EL (cell line): ENCODE results near the gene GPR17.

Source experiments
- DNase-seq: peaks from one replicate; pipeline ENCODE4 v3.0.0-alpha.2; 2016

The GPR17 gene

DNA sequence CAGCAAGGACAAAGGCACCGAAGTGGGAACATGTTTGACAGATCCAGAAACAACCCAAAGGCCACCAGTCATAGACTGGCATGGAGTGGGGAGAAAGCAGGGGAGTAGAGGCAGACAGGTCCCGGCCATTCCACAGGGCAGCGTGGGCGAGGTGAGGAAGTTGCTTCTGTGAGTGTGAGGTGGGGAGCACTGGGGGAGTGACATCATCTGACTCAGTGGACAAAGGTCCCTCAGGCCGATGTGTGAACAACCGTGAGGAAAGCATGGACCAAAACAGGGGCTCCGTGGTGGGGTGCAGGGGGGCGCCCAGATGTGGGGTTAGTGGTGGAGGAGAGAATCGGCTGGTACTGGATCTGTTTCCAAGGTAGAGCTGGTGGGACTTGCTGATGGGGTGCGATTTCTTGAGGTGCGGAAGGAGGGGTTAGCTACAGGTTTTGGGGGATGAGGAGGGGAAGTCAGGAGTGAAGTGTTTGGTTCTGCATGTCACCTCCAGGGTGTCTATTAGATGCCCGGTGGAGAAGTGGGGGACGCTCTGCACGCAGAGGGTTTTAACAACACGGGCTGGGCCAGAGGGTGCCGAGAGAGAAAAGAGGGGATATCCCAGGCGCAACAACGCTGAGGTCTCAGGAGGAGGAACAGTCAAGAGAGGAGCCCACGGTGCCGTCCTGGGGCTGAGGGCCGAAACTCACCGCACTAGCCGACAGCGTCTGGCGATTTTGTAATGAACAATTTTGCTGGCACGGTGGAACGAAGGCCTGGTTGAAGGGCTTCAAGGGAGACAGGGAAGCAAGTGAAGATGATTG is 52.8 kb downstream of the GPR17 start:
- DNase-seq, result no peak

DNA sequence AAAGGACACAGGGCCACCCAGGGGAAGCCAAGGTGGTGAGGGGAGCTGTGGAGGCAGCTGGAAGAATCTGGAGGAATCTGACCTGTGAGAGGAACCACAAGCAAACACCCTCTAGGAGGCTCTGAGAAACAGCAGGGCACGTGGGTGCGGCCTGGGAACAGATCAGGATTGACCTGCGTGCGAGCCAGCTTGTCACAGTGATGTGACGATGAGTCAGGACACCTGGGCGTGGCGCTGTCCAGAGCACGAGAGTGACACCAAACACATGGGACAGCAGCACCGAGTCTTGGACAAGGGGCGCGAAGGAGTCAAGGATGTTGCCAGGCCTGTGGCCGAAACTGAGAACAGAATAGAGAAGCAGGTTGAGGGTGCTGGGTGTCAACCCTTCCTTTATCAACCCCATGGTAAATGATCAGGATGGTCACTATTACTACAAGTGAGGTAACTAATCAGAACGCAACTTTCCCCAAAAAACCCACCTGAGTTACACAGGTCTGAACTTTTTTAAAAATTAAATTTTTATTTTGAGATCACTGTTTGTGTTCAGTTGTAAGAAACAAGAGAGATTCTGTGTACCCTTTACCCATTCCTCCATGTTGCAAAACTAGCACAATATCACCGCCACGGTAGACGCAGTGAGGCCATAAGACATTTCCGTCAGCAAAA is 54.7 kb downstream of the GPR17 start:
- DNase-seq, result no peak

DNA sequence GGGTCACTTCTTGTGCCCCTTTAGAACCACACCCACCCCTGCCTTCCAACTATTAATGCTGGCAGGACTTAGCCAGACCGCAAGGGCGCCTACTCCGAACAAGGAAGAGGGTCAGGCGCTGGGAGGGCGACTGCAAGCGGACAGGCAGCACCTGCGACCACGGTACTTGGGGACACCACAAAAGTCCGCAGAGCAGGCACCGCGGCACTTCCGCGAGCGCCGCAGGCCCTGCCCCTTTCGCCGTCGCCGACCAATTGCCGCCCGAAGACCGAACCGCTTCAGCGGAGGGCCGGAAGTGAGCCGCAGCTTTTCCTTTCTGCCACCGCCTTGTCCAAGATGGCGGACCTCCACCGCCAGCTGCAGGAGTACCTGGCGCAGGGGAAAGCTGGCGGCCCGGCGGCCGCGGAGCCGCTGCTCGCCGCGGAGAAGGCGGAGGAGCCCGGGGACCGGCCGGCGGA is 55.3 kb downstream of the GPR17 start, which contains the start of gene SFT2D3:
TSS of gene SFT2D3 (plus strand) at position 305 of the 458 bp plus-strand sequence. CDS start at position 337, 32 bp downstream.
- DNase-seq, result peak; percentile 89

DNA sequence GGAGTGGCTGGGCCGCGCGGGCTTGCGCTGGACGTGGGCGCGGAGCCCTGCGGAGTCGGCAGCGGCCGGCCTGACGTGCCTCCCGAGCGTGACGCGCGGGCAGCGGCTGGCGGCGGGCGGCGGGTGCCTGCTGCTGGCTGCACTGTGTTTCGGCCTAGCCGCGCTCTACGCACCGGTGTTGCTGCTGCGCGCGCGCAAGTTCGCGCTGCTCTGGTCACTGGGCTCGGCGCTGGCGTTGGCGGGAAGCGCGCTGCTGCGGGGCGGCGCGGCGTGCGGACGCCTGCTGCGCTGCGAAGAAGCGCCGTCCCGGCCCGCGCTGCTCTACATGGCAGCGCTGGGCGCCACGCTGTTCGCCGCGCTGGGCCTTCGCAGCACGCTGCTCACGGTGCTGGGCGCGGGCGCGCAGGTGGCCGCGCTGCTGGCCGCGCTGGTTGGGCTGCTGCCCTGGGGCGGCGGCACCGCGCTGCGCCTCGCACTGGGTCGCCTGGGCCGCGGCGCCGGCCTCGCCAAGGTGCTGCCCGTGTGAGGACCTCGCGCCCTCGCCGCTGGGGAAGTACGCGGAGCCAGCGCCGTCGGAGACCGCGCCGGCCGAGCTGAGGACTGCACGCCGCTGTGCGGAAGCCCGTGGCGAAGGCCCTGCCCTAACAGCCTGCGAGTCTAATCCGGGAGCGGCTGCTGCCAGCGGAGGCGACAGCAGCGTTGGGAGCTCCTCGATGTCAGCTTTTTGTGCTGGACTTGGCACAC is 55.9 kb downstream of the GPR17 start:
- DNase-seq, result peak; percentile 74
